Loucy (cell line): ENCODE results near the gene BASP1.

Source experiments
- H2AFZ ChIP-seq: fragments of 200-600 bp; sonication (generic); 2 replicates; pipeline ENCODE4 v1.6.0; 2016; ENCODE audit warnings: antibody characterized with exemption, mild to moderate bottlenecking, low read length, moderate library complexity
- H3F3A ChIP-seq: fragments of 200-600 bp; 2 replicates; pipeline ENCODE4 v1.6.0; 2016; ENCODE audit warnings: antibody characterized with exemption, low read depth, mild to moderate bottlenecking
- H3K27me3 ChIP-seq: fragments of 200-600 bp; sonication (generic); 2 replicates; pipeline ENCODE4 v1.6.1; 2014; ENCODE audit warnings: low read length, mild to moderate bottlenecking; ENCODE audit not compliant: insufficient read depth, poor library complexity, severe bottlenecking
- H3K36me3 ChIP-seq: fragments of 200-600 bp; sonication (generic); 2 replicates; pipeline ENCODE4 v1.6.1; 2016; ENCODE audit warnings: low read length; ENCODE audit not compliant: insufficient read depth
- H3K4me1 ChIP-seq: fragments of 200-600 bp; sonication (generic); 2 replicates; pipeline ENCODE4 v1.5.1; 2014; ENCODE audit warnings: low read length, mild to moderate bottlenecking; ENCODE audit not compliant: insufficient read depth, poor library complexity, severe bottlenecking
- H3K4me2 ChIP-seq: fragments of 200-600 bp; sonication (generic); 2 replicates; pipeline ENCODE4 v1.6.0; 2014; ENCODE audit warnings: antibody characterized with exemption, low read length, low read depth, mild to moderate bottlenecking; ENCODE audit not compliant: poor library complexity, severe bottlenecking
- H3K4me3 ChIP-seq: fragments of 200-600 bp; sonication (generic); 2 replicates; pipeline ENCODE4 v1.5.1; 2014; ENCODE audit warnings: low read length, mild to moderate bottlenecking, mixed read lengths; ENCODE audit not compliant: poor library complexity, severe bottlenecking
- H3K79me2 ChIP-seq: fragments of 200-600 bp; sonication (generic); 2 replicates; pipeline ENCODE4 v1.6.1; 2014; ENCODE audit warnings: low read length; ENCODE audit not compliant: insufficient read depth
- H3K9ac ChIP-seq: fragments of 200-600 bp; sonication (generic); 2 replicates; pipeline ENCODE4 v1.6.0; 2014; ENCODE audit warnings: mild to moderate bottlenecking, low read depth, low read length, moderate library complexity; ENCODE audit not compliant: poor library complexity, severe bottlenecking
- H3K9me2 ChIP-seq: fragments of 200-600 bp; sonication (generic); replicated peaks from 2 replicates; pipeline ENCODE4 v1.6.1; 2016; ENCODE audit warnings: low read depth, low read length, mixed read lengths
- H3K9me3 ChIP-seq: fragments of 200-600 bp; sonication (generic); 2 replicates; pipeline ENCODE4 v1.6.1; 2014; ENCODE audit warnings: mild to moderate bottlenecking, antibody characterized with exemption, low read length, low read depth; ENCODE audit not compliant: insufficient read depth
- H4K20me1 ChIP-seq: fragments of 200-600 bp; sonication (generic); 2 replicates; pipeline ENCODE4 v1.6.0; 2014; ENCODE audit warnings: antibody characterized with exemption, low read length, mild to moderate bottlenecking; ENCODE audit not compliant: insufficient read depth, poor library complexity, severe bottlenecking
- CTCF ChIP-seq: fragments of 200-600 bp; sonication (generic); conservative IDR thresholded peaks from 2 replicates; pipeline ENCODE4 v1.5.1; 2014; ENCODE audit warnings: mild to moderate bottlenecking, antibody characterized with exemption, low read length
- EZH2phosphoT487 ChIP-seq: fragments of 200-600 bp; IDR thresholded peaks from 2 replicates; pipeline ENCODE4 v1.6.1; 2018; ENCODE audit warnings: antibody characterized with exemption, mild to moderate bottlenecking, moderate library complexity, borderline replicate concordance

Gene BASP1

DNA sequence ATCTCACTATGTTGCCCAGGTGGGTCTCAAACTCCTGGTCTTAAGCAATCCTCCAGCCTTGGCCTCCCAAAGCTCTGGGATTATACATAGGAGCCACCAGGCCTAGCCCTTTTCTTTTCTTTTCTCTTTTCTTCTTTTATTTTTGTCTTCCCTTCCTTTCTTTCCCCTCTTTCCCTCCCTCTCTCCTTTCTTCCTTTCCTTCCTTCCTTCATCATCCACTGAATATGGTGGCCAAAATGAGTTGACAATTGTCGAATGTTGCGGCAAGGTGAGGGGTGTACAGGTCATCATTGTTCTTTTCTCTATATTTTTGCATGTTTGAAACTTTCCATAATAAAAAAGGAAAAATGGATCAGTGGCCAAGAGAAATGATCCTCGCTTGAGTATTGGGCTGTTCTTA is 32.1 kb upstream of the BASP1 start:
- H3K4me3 ChIP-seq: no peak overlapping the region
- H3K4me2 ChIP-seq: no peak overlapping the region
- no peaks in the 10 kb centered on the region for H3K9me2 ChIP-seq
- no peaks in the 10 kb centered on the region for H3K36me3 ChIP-seq
- H4K20me1 ChIP-seq: no peaks in the 10 kb centered on the region
- H3K9ac ChIP-seq: no peak overlapping the region
- no peaks in the 10 kb centered on the region for H3K27me3 ChIP-seq
- no peak overlapping the region for H2AFZ ChIP-seq
- no peaks in the 10 kb centered on the region for H3K9me3 ChIP-seq
- H3K79me2 ChIP-seq: no peaks in the 10 kb centered on the region
- no peaks in the 10 kb centered on the region for H3F3A ChIP-seq
- no peak for TF ChIP-seq CTCF
- TF ChIP-seq EZH2phosphoT487: no peak
- no peaks in the 10 kb centered on the region for H3K4me1 ChIP-seq

DNA sequence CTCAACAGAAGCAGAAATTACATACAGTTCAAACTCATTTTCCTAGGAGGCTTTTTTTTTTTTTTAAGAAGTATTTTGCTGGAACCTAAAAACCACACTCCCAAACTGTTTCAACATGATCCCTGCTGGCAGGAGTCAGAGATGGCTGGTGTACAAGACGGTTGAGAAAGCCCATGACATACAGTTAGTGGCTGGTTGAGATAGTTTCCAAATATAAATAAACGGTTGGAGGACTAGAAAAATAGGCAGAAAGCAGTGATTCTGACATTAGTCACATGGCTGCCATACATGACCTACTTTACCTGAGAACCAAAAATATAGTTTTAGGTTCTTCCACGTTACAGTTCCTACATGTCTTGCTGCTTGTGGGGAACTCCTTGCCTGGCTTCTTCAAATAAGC is 31.7 kb upstream of the BASP1 start:
- Histone ChIP-seq H3F3A (no peaks in the 10 kb centered on the region), H3K27me3 (no peaks in the 10 kb centered on the region), H3K4me1 (no peaks in the 10 kb centered on the region), H4K20me1 (no peaks in the 10 kb centered on the region), H3K9ac (no peak overlapping the region), H3K9me3 (no peaks in the 10 kb centered on the region), H3K4me3 (no peak overlapping the region), H3K79me2 (no peaks in the 10 kb centered on the region), H2AFZ (no peak overlapping the region), H3K4me2 (no peak overlapping the region), H3K9me2 (no peaks in the 10 kb centered on the region), H3K36me3 (no peaks in the 10 kb centered on the region)
- TF ChIP-seq EZH2phosphoT487 (no peak), CTCF (no peak)

GRCh38 chr5:17186256-17186655 is 31.2 kb upstream of the BASP1 start:
- Histone ChIP-seq H3F3A (no peaks in the 10 kb centered on the region), H4K20me1 (no peaks in the 10 kb centered on the region), H3K27me3 (no peaks in the 10 kb centered on the region), H3K4me2 (no peak overlapping the region), H3K4me3 (no peak overlapping the region), H3K9me3 (no peaks in the 10 kb centered on the region), H3K9ac (no peak overlapping the region), H3K79me2 (no peaks in the 10 kb centered on the region), H2AFZ (no peak overlapping the region), H3K9me2 (no peaks in the 10 kb centered on the region), H3K36me3 (no peaks in the 10 kb centered on the region), H3K4me1 (no peaks in the 10 kb centered on the region)
- TF ChIP-seq EZH2phosphoT487 (no peak), CTCF (no peak)
